ENCODE measurements around the gene SUPT16H. TPM values are rescaled to one million over a fixed set of nuclear protein-coding genes. Genes with fewer than 3 reads are reported as not detected.

Gene SUPT16H
- total and polyA plus RNA-seq, 2 of the 13 experiments (the other 11 are each of a cell fraction or from before 2014, with no cell fraction given), result 77.5 to 230 TPM

DNA sequence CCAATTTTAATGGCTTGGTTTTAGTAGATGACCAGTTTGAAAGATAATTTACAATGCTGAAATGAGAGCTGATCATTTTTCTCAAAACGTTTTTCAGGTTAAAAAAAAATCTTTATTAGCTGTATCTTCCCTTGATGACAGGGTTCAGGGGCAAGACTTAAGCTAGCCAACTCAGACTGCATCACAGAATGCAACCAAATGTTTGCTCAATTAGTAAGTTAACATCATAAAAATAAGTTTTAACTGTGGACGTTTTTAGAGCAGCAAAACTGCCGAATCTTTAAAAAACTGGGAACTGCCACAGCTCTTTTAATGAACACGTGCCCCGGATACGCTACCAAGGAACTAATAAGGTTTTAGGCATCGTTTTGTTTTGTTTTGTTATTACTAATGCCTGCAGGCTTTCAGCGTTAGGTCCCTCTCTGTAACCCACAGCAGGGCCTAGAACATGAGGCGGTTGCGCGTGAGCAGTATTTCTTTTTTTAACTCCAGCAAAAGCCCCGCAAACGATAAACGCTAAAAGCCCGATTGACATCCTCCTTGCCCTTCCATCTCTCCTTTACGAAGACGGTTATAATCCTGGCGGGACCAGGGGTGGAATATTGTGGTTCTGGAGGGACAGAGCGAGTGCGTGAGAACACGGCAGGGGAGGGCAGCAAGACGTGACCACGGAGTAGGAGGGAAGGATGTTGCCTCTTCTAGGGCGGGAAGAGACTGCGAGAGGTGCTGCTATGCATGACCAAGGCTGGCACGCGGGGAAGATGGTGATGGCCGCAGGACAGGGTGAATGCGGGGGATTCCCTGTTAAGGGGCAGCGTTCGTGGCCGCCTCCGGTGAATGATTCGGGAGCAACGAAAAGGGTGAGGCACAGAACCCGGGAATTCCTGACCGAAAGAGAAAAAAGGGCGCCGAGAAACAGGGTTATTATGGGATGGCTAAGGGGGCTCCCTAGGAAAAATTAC, 652 bp downstream of the SUPT16H start (continued):
- TF ChIP-seq KMT2A (CRISPR knock-in tag; IDR thresholded peaks at IDR 0.05) (0 out of 2 replicates have a peak, but pooled peaks have one; percentile 1), U2AF1 (optimal IDR thresholded peaks at IDR 0.05; ENCODE audit: low read depth, low read length) (no peak), AKAP8 (CRISPR knock-in tag; IDR thresholded peaks at IDR 0.05) (no peak), TP53 (CRISPR knock-in tag; conservative IDR thresholded peaks at IDR 0.05) (no peak), ZNF883 (CRISPR knock-in tag; IDR thresholded peaks at IDR 0.05; ENCODE audit: not compliant biosample characterization) (no peak), ZNF782 (CRISPR knock-in tag; IDR thresholded peaks at IDR 0.05; ENCODE audit: borderline replicate concordance) (peak; percentile 55; the same call in 1 of the 2 replicates), ZNF326 (CRISPR knock-in tag; IDR thresholded peaks at IDR 0.05; ENCODE audit: borderline replicate concordance) (no peak), ZNF3 (CRISPR knock-in tag; IDR thresholded peaks at IDR 0.05) (no peak), ZSCAN21 (CRISPR knock-in tag; IDR thresholded peaks at IDR 0.05; ENCODE audit: borderline replicate concordance) (no peak), MAFG (CRISPR knock-in tag; IDR thresholded peaks at IDR 0.05) (no peak), ZNF44 (CRISPR knock-in tag; IDR thresholded peaks at IDR 0.05) (no peak), ELF3 (CRISPR knock-in tag; IDR thresholded peaks at IDR 0.05) (no peak), NONO (IDR thresholded peaks at IDR 0.05) (no peak), NONO (CRISPR knock-in tag; conservative IDR thresholded peaks at IDR 0.05) (peak; percentile 36; the same call in 1 of the 2 replicates), NR2F1 (CRISPR knock-in tag; IDR thresholded peaks at IDR 0.05) (no peak; a peak in 1 of 4 replicates), ZNF724P (CRISPR knock-in tag; IDR thresholded peaks at IDR 0.05; ENCODE audit: borderline replicate concordance) (no peak), TBP (CRISPR knock-in tag; IDR thresholded peaks at IDR 0.05) (no peak), RARA (CRISPR knock-in tag; IDR thresholded peaks at IDR 0.05) (no peak), ZNF660 (CRISPR knock-in tag; IDR thresholded peaks at IDR 0.05; ENCODE audit: borderline replicate concordance, low read depth) (no peak), ZBTB8A (CRISPR knock-in tag; IDR thresholded peaks at IDR 0.05; ENCODE audit: borderline replicate concordance, low read depth) (no peak)
- TF ChIP-seq, protein P1, sequence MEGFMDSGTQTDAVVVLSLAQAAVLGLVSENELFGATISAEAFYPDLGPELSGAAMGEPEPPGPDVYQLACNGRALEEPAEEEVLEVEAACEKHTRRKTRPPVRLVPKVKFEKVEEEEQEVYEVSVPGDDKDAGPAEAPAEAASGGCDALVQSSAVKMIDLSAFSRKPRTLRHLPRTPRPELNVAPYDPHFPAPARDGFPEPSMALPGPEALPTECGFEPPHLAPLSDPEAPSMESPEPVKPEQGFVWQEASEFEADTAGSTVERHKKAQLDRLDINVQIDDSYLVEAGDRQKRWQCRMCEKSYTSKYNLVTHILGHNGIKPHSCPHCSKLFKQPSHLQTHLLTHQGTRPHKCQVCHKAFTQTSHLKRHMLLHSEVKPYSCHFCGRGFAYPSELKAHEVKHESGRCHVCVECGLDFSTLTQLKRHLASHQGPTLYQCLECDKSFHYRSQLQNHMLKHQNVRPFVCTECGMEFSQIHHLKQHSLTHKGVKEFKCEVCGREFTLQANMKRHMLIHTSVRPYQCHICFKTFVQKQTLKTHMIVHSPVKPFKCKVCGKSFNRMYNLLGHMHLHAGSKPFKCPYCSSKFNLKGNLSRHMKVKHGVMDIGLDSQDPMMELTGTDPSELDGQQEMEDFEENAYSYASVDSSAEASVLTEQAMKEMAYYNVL (CRISPR knock-in tag; IDR thresholded peaks at IDR 0.05; ENCODE audit: borderline replicate concordance), result 0 out of 2 replicates have a peak, but pooled peaks have one; percentile 16
- TF ChIP-seq, protein P2, sequence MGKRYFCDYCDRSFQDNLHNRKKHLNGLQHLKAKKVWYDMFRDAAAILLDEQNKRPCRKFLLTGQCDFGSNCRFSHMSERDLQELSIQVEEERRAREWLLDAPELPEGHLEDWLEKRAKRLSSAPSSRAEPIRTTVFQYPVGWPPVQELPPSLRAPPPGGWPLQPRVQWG (CRISPR knock-in tag; IDR thresholded peaks at IDR 0.05; ENCODE audit: borderline replicate concordance, low read depth), result 0 out of 2 replicates have a peak, but pooled peaks have one; percentile 38
- TF ChIP-seq, protein P3, sequence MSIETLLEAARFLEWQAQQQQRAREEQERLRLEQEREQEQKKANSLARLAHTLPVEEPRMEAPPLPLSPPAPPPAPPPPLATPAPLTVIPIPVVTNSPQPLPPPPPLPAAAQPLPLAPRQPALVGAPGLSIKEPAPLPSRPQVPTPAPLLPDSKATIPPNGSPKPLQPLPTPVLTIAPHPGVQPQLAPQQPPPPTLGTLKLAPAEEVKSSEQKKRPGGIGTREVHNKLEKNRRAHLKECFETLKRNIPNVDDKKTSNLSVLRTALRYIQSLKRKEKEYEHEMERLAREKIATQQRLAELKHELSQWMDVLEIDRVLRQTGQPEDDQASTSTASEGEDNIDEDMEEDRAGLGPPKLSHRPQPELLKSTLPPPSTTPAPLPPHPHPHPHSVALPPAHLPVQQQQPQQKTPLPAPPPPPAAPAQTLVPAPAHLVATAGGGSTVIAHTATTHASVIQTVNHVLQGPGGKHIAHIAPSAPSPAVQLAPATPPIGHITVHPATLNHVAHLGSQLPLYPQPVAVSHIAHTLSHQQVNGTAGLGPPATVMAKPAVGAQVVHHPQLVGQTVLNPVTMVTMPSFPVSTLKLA (IDR thresholded peaks at IDR 0.05), result no peak
- TF ChIP-seq, protein P4, sequence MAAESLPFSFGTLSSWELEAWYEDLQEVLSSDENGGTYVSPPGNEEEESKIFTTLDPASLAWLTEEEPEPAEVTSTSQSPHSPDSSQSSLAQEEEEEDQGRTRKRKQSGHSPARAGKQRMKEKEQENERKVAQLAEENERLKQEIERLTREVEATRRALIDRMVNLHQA (CRISPR knock-in tag; IDR thresholded peaks at IDR 0.05), result no peak

Data from HepG2 (cell line).